HG03039 (cell line): Measurements from ENCODE around the gene PLB1.

ENCODE experiments used
- ATAC-seq: cut with Tn5 transposase; IDR thresholded peaks from one replicate; pipeline ENCODE4 v1.9.1; 2021; ENCODE audit warnings: mild to moderate bottlenecking, moderate library complexity; ENCODE audit not compliant: unreplicated experiment

PLB1 gene

GRCh38 chr2:28681606-28682005 lies 185.7 kb downstream of the PLB1 start:
- no peak for ATAC-seq

- ATAC-seq: no peak
Observed at GRCh38 chr2:28683100-28683706, 187.3 kb downstream of the PLB1 start.

- no peak for ATAC-seq
Observed at GRCh38 chr2:28684142-28684858, 188.4 kb downstream of the PLB1 start.

GRCh38 chr2:28687171-28687570 lies 191.3 kb downstream of the PLB1 start:
- ATAC-seq: no peak

- ATAC-seq: no peak
Observed at GRCh38 chr2:28687640-28688385, 192.0 kb downstream of the PLB1 start.

- ATAC-seq: no peak
Observed at GRCh38 chr2:28688818-28689217, 193.0 kb downstream of the PLB1 start.

GRCh38 chr2:28689771-28690170 lies 193.9 kb downstream of the PLB1 start:
- ATAC-seq: no peak

GRCh38 chr2:28692411-28692810 lies 196.6 kb downstream of the PLB1 start:
- ATAC-seq: no peak

- no peak for ATAC-seq
Observed at GRCh38 chr2:28693223-28693622, 197.4 kb downstream of the PLB1 start.
